SHP77 treated with DMSO at 0.1 percent for 48 hours (cell line): ENCODE data around the gene CACNA1C.

Experiments used
- DNase-seq: peaks from one replicate; lab custom pipeline; 2025; lab: John Stamatoyannopoulos, UW

The CACNA1C gene

DNA sequence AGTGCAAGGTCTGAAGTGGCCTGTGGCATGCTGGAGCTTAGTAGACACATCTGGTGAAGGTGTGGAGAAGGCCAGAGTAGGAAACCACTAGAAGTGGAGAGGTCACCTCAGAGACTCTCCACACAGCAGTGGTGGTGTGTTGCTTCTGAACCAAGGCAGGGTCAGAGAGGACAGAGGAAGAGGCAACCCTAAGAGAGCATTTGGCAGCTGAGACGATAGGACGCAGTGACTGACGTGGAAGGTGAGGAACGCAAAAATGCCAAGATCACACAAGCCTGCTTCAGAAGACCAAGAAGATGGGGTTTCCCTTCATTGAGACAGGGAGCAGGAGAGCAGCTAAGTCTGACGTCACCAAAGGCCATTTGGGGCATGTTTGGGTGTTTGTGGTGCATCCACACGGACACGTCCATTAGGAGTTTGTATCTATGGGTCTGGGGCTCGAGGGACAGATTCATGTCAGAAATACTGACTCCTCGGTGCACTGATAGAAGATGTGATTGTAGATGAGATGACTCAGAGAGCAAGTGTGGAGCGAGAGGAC lies 338.1 kb downstream of the CACNA1C start:
- no peak for DNase-seq

DNA sequence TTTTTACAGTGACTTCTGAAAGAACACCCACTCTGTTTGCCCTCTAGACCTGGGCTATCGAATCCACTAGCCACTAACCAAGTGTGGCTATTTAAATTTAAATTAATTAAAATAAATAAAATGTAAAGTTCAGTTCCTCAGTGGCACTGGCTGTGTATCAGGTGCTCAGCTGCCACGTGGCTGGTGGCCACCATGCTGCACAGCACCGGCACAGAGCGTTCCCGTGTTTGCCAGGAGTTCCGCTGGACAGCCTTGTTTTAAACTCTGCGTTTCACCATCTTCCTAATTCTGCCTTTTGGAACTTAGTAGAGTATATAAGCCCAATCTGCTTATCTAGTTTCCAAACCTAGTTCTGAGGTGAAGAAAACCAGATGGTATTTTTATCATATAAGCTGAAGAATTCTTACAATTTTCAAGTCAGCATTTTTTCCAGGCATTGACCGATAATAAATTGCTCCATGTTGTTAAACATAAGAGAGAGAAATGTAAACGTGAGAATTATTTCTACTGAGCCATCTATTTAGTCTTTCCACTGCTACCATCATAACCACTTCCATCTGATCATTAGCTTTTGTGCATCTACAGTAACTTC lies 339.0 kb downstream of the CACNA1C start:
- DNase-seq, result no peak

DNA sequence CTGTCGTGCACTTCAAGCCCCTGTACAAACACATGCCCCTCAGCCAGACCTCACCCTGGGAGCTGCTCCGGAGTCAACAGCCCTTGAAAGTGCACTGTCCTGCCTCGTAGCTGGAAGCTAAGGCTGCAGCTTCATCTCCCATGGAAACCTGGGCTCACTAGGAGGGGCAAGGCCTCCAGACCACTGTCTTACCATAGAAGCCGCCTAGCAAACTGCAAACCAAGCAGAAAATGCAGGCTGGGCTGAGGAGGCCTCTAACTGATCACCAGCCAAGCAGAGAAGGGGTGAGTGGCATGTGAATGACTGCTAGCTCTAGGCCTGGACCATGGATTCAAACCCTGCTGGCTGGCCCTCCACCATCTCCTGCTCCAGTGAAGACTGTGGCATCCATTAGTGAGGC lies 340.2 kb downstream of the CACNA1C start:
- no peak for DNase-seq

DNA sequence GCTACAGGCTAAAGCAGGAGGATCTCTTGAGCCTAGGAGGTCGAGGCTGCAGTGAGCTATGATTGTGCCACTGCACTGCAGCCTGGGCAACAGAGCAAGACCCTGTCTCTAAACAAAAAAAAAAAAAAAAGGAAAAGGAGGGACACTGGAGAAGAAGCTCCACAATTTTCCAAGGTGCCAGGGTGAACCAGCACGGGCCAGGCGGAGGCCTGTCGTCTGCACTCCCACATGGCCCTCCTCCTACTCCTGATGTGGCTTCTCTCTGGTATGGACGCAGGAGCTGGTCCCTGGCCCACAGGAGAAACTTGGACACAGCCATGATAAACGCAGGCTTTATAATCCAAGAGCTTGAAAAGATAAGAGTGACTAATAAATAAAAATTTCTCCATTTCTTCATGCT lies 341.2 kb downstream of the CACNA1C start:
- DNase-seq, result no peak

DNA sequence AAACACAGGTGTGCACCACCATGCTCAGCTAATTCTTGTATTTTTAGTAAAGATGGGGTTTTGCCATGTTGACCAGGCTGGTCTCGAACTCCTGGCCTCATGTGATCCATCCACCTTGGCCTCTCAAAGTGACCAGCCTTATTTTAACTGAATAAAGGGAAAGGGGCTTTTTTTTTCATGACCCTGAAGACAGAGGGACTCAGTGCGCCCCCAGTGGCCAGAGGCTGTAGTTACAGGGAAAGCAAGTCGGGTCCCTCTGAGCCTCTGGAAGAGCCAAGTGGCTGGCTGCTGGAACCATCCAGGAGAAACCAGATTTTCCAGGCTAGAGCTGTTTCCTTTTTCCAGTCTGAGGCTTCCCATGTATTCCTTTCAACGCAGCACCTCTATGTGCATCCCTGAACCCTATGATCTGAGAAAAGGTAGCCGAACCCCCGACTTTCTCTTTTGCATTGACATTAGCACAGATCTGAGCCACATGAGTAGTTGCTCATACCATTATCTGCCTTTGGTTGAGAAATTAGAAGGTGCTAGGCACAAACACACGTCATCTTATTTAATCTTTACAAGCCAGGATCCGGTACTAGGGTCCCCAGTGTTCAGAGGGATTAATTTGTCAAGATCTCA lies 342.7 kb downstream of the CACNA1C start:
- no peak for DNase-seq

- DNase-seq, result no peak
Observed at GRCh38 chr12:2396448-2396871, 343.7 kb downstream of the CACNA1C start.

DNA sequence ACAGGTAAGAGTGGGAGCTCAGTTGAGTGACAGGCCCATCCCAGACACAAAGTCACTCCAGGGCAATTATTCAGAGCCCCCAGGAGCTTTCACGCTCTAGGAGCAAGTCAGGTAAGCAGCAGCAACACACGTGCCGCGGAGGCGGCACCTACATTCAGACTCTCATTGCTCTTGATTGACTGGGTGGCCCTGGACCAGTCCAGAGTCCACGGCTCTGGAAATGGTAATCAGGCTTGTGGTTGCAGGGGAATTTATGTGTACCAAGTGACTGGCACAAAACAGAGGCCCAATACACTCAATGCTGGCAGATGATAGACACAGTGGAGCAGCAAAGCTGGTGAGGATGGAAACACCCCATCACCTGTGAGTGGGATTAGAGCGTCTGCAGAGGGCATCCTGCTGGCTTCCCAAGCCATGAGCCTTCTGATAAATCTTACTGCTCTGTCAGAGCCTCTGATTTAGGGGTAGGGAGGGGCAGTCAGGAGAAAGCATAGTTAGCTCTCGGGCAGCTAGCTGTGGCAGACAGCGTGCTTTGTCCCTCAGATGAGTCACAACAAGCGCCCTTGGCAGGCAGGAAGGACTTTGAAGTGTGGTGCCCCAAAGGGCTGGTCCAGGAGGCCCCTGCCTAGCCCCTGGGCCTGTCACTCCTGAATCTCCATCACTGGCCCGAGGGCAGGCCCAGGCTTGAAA lies 344.7 kb downstream of the CACNA1C start:
- DNase-seq, result no peak

DNA sequence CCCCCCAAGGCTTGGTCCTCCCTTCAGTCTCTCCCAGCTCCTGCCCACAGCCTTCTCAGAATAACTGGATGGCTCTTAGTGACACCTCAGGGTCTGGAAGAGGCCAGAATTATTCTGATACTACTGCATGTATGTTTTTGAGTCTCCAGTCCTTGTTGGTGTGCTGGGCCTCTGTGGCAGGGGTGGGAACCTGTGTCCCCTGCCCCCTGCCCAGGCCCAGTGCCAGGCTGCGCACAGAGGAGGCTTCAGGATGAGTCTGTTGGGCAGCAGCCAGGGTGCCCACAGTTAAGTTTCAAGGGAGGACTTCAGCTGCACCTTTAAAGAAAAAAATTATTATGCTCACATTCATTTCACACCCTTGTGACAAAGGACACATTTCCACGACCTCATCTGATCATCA lies 348.3 kb downstream of the CACNA1C start:
- no peak for DNase-seq

GRCh38 chr12:2402073-2402579 lies 349.3 kb downstream of the CACNA1C start:
- no peak for DNase-seq

GRCh38 chr12:2403221-2403976 lies 350.6 kb downstream of the CACNA1C start:
- DNase-seq, result no peak

DNA sequence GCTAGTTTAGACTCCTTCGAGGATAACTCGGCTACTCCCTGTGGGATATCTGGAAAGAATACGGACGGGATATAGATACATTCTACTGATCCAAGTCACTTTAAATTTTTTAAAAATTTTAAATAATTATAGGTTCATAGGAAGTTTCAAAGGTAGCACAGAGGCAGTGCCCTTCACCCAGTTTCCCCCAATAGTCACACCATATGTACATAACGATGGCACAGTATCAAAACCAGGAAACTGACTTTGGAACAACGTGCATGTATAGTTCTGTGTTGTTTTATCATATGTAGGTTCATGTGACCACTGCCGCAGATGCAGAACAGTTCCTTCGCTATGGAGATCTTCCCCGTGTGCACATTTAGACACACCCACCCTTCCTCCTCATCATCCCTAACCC lies 352.3 kb downstream of the CACNA1C start:
- no peak for DNase-seq

- DNase-seq, result no peak
Observed at GRCh38 chr12:2406903-2407302, 354.1 kb downstream of the CACNA1C start.

DNA sequence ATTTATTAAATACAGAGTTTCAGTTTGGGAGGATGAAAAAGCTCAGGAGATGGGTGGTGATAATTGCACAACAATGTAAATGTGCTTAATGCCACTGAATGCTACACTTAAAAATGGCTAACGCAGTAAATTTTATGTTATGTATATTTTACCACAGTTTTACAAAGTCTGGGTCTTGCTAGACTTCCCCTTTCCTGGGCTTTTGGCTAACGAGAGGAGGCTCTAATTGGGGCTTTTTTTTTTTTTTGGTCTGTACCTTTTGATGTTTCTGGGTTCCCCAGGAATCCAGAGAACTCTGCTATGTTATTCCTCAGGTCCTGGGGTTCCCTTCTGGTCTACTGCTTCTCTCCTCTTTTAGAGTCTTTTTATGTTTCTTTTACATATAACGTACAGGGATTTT lies 355.5 kb downstream of the CACNA1C start:
- no peak for DNase-seq

DNA sequence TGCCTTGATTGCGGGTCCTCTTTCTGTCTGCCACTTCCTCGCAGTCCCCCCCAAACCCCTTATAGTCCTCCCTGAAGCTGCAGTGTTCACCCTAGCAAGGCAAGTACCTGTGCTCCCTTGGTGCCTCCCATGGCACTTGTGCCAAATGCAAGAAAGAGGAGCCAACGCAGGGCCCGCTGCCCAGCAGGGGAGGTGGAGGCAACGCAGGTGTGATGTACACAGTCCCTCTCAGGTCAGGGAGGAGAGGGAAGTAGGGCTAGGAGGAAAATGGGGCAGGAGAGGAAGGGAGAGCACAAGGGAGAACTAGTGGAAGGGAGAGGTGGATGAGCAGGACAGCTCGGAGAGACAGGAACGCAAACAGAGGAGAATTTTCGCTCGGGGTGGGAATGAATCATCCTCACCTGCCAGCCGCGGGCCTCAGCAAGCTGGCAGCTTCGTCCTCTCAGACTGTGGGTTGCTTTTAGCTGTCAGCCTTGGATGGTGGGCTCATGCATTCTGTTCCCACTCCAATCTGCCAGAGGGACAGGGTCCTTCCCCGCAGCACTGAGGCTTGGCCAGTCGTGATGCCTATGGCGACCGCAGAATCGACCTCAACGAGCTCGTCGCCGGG lies 357.0 kb downstream of the CACNA1C start:
- no peak for DNase-seq

- DNase-seq, result no peak
Observed at GRCh38 chr12:2410496-2410895, 357.7 kb downstream of the CACNA1C start.

- DNase-seq, result no peak
Observed at GRCh38 chr12:2411011-2411410, 358.2 kb downstream of the CACNA1C start.

- DNase-seq, result no peak
Observed at GRCh38 chr12:2411616-2412304, 359.0 kb downstream of the CACNA1C start.

DNA sequence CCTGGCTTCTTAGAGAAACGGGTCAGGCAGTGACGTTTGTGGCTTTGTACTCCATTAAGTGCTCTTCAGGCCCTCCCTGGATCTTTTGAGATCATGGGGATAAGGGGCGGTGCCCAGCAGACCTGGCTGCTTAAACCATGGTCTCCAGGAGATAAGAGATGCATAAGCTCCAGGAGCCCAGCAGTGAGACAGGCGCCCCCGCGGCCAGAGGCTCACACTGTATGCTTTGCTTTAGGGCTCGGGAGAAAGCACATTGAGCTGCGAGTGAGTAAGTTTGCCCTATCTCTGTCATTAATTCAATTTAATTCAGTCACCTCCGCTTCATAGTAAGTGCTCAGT lies 359.5 kb downstream of the CACNA1C start:
- no peak for DNase-seq

DNA sequence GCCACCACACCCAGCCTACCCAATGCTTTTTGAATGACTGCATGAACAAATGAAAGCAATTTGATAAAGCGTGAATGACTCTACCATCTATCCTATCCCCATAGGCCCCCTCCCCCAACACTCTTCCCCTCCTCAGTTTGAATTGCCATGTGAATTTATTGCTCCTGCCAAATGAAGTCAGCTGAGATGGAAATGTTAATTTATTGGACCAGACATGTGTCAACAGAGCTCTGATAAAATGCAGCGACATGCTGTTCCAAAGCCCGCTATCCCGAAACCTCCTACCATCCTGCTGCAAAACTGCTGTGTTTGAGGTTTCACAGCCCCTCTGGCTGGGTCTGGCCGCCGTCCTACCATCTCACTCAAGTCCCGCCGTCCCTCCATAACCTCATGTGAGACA lies 360.5 kb downstream of the CACNA1C start:
- no peak for DNase-seq

DNA sequence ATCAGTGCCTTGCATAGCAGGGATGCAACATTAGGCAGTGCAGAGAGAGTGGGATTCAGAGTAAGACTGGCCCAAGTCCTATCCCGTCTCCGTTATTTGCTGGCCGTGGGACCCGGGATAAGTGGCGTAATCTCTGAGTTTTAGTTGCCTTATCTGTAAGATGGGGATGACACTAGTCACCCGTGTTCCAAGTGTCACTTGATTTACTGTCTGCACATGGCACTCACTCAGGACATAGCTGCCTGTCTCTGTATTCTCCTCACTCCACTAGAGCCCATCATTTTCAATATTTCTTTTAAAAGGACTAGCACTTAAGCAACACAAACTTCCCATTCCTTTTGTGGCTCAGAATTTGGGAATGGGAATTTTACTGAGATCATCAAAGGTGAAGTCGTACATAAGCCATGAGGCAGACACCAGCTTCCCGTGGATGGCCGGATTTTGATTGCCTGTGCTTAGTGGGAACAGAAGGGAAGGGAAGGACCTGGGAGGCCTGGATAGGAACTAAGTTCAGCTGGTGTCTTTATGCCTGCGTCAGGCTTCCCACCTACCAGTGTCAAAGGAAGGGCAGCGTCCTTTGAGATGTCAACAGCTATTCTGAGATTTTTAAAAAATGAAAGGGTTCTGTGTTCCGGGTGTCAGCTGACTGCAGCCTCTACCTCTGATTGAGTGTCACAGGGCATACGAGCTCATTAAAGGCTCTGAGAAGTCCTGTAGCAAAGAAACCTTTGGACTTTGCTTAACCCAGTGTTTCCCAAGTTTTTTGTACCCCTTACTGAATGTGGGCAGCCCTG lies 361.4 kb downstream of the CACNA1C start:
- DNase-seq, result no peak
